Measurements from ENCODE around the gene BMF. TPM values are rescaled to one million over a fixed set of nuclear protein-coding genes. Genes with fewer than 3 reads are reported as not detected.
"Not testable (repeated sequence)": the region's sequence is repeated elsewhere in the genome, so short reads cannot be mapped to it uniquely, and the experiment has no call there.

Gene BMF
- total RNA-seq, 1 experiment from 2014 or later, result 81.5 TPM

DNA sequence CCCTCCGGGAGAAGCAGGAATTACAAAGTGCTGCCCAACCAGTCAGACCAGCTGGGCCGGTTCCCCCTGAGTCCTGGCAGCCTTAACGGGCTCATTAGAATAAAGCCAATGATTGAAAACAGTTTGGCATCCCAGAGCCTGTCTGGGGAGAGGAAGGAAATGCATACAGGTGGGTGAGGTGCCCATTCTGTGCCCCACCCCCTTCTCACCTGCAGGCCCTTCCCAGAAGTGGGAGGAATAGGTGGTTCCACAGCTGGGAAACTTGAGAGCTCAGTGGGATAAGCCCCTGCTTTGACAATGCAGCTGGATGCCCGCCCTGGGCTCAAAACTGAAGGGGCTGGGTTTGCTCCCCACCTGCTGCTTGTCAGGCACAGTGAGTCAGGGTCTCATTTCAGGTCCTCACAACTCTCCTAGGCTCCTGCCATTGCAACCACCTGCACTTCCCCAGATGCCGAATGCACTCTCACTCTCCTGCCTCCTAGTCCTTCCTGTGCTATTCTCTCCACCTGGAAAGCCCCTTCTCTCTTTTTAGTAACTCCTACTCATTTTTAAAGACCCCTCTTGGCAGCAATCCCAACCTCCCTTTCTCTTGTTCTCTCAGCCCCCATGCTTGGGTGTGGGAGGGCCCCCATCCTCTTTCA lies 46.7 kb upstream of the BMF start:
- H3K4me3 ChIP-seq (ENCODE audit: low read depth, low read length), result no peak overlapping the region
- H3K9me3 Mint-ChIP-seq (ENCODE audit: unreplicated experiment), result no peaks in the 10 kb centered on the region
- ChIA-PET POLR2A (interaction anchor here (1.1 kb wide), 1 partner anchor 50 kb away, joined by 3 read pairs; no protein-coding TSS in a partner anchor), CTCF (no interaction called here)
- peak in 1 of 2 experiments; percentile 13 for DNase-seq
- no peaks in the 10 kb centered on the region for H3K9me3 ChIP-seq
- H3K4me1 Mint-ChIP-seq (ENCODE audit: low read depth, unreplicated experiment), result peaks cover 15% of the 10 kb centered on the region
- TF ChIP-seq, protein P1, sequence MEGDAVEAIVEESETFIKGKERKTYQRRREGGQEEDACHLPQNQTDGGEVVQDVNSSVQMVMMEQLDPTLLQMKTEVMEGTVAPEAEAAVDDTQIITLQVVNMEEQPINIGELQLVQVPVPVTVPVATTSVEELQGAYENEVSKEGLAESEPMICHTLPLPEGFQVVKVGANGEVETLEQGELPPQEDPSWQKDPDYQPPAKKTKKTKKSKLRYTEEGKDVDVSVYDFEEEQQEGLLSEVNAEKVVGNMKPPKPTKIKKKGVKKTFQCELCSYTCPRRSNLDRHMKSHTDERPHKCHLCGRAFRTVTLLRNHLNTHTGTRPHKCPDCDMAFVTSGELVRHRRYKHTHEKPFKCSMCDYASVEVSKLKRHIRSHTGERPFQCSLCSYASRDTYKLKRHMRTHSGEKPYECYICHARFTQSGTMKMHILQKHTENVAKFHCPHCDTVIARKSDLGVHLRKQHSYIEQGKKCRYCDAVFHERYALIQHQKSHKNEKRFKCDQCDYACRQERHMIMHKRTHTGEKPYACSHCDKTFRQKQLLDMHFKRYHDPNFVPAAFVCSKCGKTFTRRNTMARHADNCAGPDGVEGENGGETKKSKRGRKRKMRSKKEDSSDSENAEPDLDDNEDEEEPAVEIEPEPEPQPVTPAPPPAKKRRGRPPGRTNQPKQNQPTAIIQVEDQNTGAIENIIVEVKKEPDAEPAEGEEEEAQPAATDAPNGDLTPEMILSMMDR (IDR thresholded peaks at IDR 0.05; ENCODE audit: insufficient read depth in 1 of 2, low read depth in 1 of 2, low read length in 1 of 2, severe bottlenecking in 1 of 2, unreplicated experiment in 1 of 2), result no peak
- H3K4me1 ChIP-seq, result peaks cover 12% of the 10 kb centered on the region
- no peaks in the 10 kb centered on the region for H3K27me3 Mint-ChIP-seq (ENCODE audit: insufficient read depth, unreplicated experiment)
- H3K36me3 ChIP-seq (ENCODE audit: control insufficient read depth, insufficient read depth, low read length), result no peaks in the 10 kb centered on the region
- BruUV-seq (replicated peaks), result no TSS peak
- peaks cover 4% of the 10 kb centered on the region for H3K36me3 Mint-ChIP-seq (ENCODE audit: insufficient read depth, unreplicated experiment)
- no peak overlapping the region for H3K27ac Mint-ChIP-seq (ENCODE audit: unreplicated experiment)
- intact Hi-C loops (cut with micrococcal nuclease; ENCODE audit: unreplicated experiment), result no loop called here
- no peak overlapping the region for H3K4me3 Mint-ChIP-seq (ENCODE audit: unreplicated experiment)
- no peaks in the 10 kb centered on the region for H3K27me3 ChIP-seq (replicated peaks; ENCODE audit: control insufficient read depth, insufficient read depth, low read length)

DNA sequence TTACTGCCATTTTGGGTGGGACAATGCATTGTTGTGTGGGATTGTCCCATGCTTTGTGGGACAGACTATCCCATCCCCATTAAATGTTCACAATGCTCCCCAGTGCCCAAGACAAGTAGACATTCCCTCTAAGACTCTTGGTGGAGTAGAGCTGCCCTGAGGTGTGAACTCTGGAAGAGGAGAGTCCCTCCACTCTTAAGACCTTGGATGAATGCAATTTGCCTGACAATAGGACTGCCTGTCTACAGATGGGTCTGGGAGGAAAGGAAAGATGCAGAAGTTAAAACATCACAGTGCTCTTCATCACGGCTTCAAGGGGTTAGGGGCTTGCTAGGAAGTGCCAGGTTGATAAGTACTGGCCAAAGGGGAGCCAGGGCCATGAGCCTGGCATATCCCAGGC lies 46.1 kb upstream of the BMF start:
- H3K36me3 ChIP-seq (ENCODE audit: control insufficient read depth, insufficient read depth, low read length); intact Hi-C loops (cut with micrococcal nuclease; ENCODE audit: unreplicated experiment); H3K27me3 ChIP-seq (replicated peaks; ENCODE audit: control insufficient read depth, insufficient read depth, low read length); CTCF ChIA-PET; H3K4me3 ChIP-seq (ENCODE audit: low read depth, low read length); H3K36me3 Mint-ChIP-seq (ENCODE audit: insufficient read depth, unreplicated experiment); H3K4me1 ChIP-seq; H3K9me3 Mint-ChIP-seq (ENCODE audit: unreplicated experiment); BruUV-seq (replicated peaks); H3K9me3 ChIP-seq; H3K27ac Mint-ChIP-seq (ENCODE audit: unreplicated experiment); H3K27me3 Mint-ChIP-seq (ENCODE audit: insufficient read depth, unreplicated experiment); DNase-seq; H3K4me3 Mint-ChIP-seq (ENCODE audit: unreplicated experiment): not testable (repeated sequence)
- H3K4me1 Mint-ChIP-seq (ENCODE audit: low read depth, unreplicated experiment), result peaks cover 15% of the 10 kb centered on the region
- POLR2A ChIA-PET, result interaction anchor here (0.6 kb wide), 1 partner anchor 48 kb away, joined by 3 read pairs; no protein-coding TSS in a partner anchor

- CTCF ChIA-PET, result no interaction called here
- POLR2A ChIA-PET, result no interaction called here
- intact Hi-C loops (cut with micrococcal nuclease; ENCODE audit: unreplicated experiment), result no loop called here
- H3K4me1 Mint-ChIP-seq (ENCODE audit: low read depth, unreplicated experiment), result peaks cover 15% of the 10 kb centered on the region
- peaks cover 4% of the 10 kb centered on the region for H3K36me3 Mint-ChIP-seq (ENCODE audit: insufficient read depth, unreplicated experiment)
- no peaks in the 10 kb centered on the region for H3K9me3 ChIP-seq
- H3K4me3 Mint-ChIP-seq (ENCODE audit: unreplicated experiment), result no peak overlapping the region
- H3K27me3 ChIP-seq (replicated peaks; ENCODE audit: control insufficient read depth, insufficient read depth, low read length), result no peaks in the 10 kb centered on the region
- H3K4me3 ChIP-seq (ENCODE audit: low read depth, low read length), result no peak overlapping the region
- no peaks in the 10 kb centered on the region for H3K9me3 Mint-ChIP-seq (ENCODE audit: unreplicated experiment)
- no TSS peak for BruUV-seq (replicated peaks)
- peaks cover 5% of the 10 kb centered on the region; the same call in 1 of the 2 replicates for H3K4me1 ChIP-seq
- TF ChIP-seq, protein P1 (IDR thresholded peaks at IDR 0.05; ENCODE audit: insufficient read depth in 1 of 2, low read depth in 1 of 2, low read length in 1 of 2, severe bottlenecking in 1 of 2, unreplicated experiment in 1 of 2), result no peak
- DNase-seq, result no peak
- H3K27me3 Mint-ChIP-seq (ENCODE audit: insufficient read depth, unreplicated experiment), result no peaks in the 10 kb centered on the region
- no peaks in the 10 kb centered on the region for H3K36me3 ChIP-seq (ENCODE audit: control insufficient read depth, insufficient read depth, low read length)
- no peak overlapping the region for H3K27ac Mint-ChIP-seq (ENCODE audit: unreplicated experiment)
Observed at GRCh38 chr15:40151991-40152390, 43.3 kb upstream of the BMF start.

Data from Caco-2 (cell line).